OCI-LY3 (cell line): ENCODE data around the gene AFF1.

Experiments used
- EZH2phosphoT487 ChIP-seq: fragments of 200-600 bp; shearing (Covaris generic); IDR thresholded peaks from 2 replicates; pipeline ENCODE4 v1.6.1; 2018; ENCODE audit warnings: antibody characterized with exemption, mixed run types, low read depth
- TF ChIP-seq, protein P1 (sequence below): fragments of 200-600, 300-600 bp; sonication (generic); IDR thresholded peaks from 2 replicates; pipeline ENCODE4 v1.5.1; 2014; ENCODE audit warnings: antibody characterized with exemption, low read length, low read depth

DNA sequence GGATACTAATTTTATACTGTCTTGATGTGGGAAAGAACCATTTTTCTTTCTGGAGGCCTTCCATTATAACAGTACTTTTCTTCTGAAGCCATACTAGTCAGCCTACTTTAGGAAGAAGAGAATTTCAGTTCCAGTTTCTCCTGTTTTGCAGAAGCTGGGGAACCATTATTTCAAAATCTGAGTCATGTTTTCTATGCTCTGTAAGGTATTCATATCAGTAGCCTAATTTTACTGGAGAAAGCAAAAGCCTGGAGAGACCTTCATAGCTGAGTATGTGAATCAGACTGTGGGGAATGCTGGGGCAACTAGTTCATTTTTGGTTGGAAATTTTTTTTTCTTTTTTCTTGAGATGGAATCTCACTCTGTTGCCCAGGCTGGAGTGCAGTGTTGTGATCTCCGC is 22.4 kb downstream of the AFF1 start:
- TF ChIP-seq, protein P1, sequence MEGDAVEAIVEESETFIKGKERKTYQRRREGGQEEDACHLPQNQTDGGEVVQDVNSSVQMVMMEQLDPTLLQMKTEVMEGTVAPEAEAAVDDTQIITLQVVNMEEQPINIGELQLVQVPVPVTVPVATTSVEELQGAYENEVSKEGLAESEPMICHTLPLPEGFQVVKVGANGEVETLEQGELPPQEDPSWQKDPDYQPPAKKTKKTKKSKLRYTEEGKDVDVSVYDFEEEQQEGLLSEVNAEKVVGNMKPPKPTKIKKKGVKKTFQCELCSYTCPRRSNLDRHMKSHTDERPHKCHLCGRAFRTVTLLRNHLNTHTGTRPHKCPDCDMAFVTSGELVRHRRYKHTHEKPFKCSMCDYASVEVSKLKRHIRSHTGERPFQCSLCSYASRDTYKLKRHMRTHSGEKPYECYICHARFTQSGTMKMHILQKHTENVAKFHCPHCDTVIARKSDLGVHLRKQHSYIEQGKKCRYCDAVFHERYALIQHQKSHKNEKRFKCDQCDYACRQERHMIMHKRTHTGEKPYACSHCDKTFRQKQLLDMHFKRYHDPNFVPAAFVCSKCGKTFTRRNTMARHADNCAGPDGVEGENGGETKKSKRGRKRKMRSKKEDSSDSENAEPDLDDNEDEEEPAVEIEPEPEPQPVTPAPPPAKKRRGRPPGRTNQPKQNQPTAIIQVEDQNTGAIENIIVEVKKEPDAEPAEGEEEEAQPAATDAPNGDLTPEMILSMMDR, result no peak
- no peak for TF ChIP-seq EZH2phosphoT487
